ENCODE measurements around the gene PPP4R3A.
"Not testable (repeated sequence)": the region's sequence is repeated elsewhere in the genome, so short reads cannot be mapped to it uniquely, and the experiment has no call there.

PPP4R3A gene

GRCh38 chr14:91477388-91477787, 32.7 kb downstream of the PPP4R3A start:
- peaks cover 45% of the 10 kb centered on the region for H3K4me1 Mint-ChIP-seq
- DNase-seq (no peak), ATAC-seq (no peak)
- H3K27ac Mint-ChIP-seq: peak overlapping the region in 1 of 2 donors; percentile 48
- no peaks in the 10 kb centered on the region for H3K27me3 Mint-ChIP-seq
- no peak overlapping the region for H3K4me3 Mint-ChIP-seq
- no peaks in the 10 kb centered on the region for H3K9me3 Mint-ChIP-seq

GRCh38 chr14:91473046-91473445, 37.1 kb downstream of the PPP4R3A start:
- no peak overlapping the region for H3K4me3 Mint-ChIP-seq
- no peak overlapping the region for H3K27ac Mint-ChIP-seq
- no peaks in the 10 kb centered on the region for H3K27me3 Mint-ChIP-seq
- ATAC-seq (no peak), DNase-seq (no peak)
- peaks cover 24% of the 10 kb centered on the region for H3K4me1 Mint-ChIP-seq
- no peaks in the 10 kb centered on the region for H3K9me3 Mint-ChIP-seq

GRCh38 chr14:91470216-91470615, 39.9 kb downstream of the PPP4R3A start:
- ATAC-seq: peak; percentile 42
- no peak overlapping the region for H3K4me3 Mint-ChIP-seq
- no peaks in the 10 kb centered on the region for H3K27me3 Mint-ChIP-seq
- peaks cover 45% of the 10 kb centered on the region for H3K4me1 Mint-ChIP-seq
- peak overlapping the region in 1 of 2 donors; percentile 61 for H3K27ac Mint-ChIP-seq
- no peaks in the 10 kb centered on the region for H3K9me3 Mint-ChIP-seq
- no peak for DNase-seq

GRCh38 chr14:91466192-91466591, 43.9 kb downstream of the PPP4R3A start:
- no peak for DNase-seq
- H3K4me1 Mint-ChIP-seq: peaks cover 50% of the 10 kb centered on the region
- no peaks in the 10 kb centered on the region for H3K9me3 Mint-ChIP-seq
- H3K27ac Mint-ChIP-seq: peak overlapping the region in 1 of 2 donors; percentile 1
- H3K27me3 Mint-ChIP-seq: no peaks in the 10 kb centered on the region
- no peak overlapping the region for H3K4me3 Mint-ChIP-seq
- ATAC-seq: no peak

- Mint-ChIP-seq H3K9me3 (no peaks in the 10 kb centered on the region), H3K27ac (peak overlapping the region; percentile 67 to 74), H3K4me1 (peaks cover 45% of the 10 kb centered on the region), H3K27me3 (no peaks in the 10 kb centered on the region), H3K4me3 (no peak overlapping the region)
- DNase-seq (no peak), ATAC-seq (peak; percentile 55)
Measured at GRCh38 chr14:91464615-91465205, 45.4 kb downstream of the PPP4R3A start.

GRCh38 chr14:91458612-91459011, 51.5 kb downstream of the PPP4R3A start:
- H3K27ac Mint-ChIP-seq: no peak overlapping the region
- DNase-seq: no peak
- no peaks in the 10 kb centered on the region for H3K9me3 Mint-ChIP-seq
- peaks cover 36% of the 10 kb centered on the region for H3K4me1 Mint-ChIP-seq
- no peak for ATAC-seq
- H3K27me3 Mint-ChIP-seq: no peaks in the 10 kb centered on the region
- no peak overlapping the region for H3K4me3 Mint-ChIP-seq

GRCh38 chr14:91456283-91456682, 53.8 kb downstream of the PPP4R3A start:
- ATAC-seq: no peak
- Mint-ChIP-seq H3K27ac (peak overlapping the region in 1 of 2 donors; percentile 20), H3K27me3 (no peaks in the 10 kb centered on the region)

GRCh38 chr14:91454580-91454979, 55.5 kb downstream of the PPP4R3A start:
- Mint-ChIP-seq H3K27ac (no peak overlapping the region), H3K4me1 (peaks cover 30% of the 10 kb centered on the region), H3K9me3 (no peaks in the 10 kb centered on the region), H3K27me3 (no peaks in the 10 kb centered on the region), H3K4me3 (no peak overlapping the region)
- ATAC-seq: no peak
- no peak for DNase-seq

More at GRCh38 chr14:91456283-91456682, 53.8 kb downstream of the PPP4R3A start:
- no peak for DNase-seq
- H3K4me3 Mint-ChIP-seq: no peak overlapping the region
- peaks cover 30% of the 10 kb centered on the region for H3K4me1 Mint-ChIP-seq
- H3K9me3 Mint-ChIP-seq: no peaks in the 10 kb centered on the region

- Mint-ChIP-seq H3K4me1 (peaks cover 30% of the 10 kb centered on the region), H3K27me3 (no peaks in the 10 kb centered on the region), H3K27ac (no peak overlapping the region), H3K9me3 (no peaks in the 10 kb centered on the region), H3K4me3 (no peak overlapping the region)
- DNase-seq: no peak
- no peak for ATAC-seq
Measured at GRCh38 chr14:91454155-91454554, 56.0 kb downstream of the PPP4R3A start.

- H3K27ac Mint-ChIP-seq: no peak overlapping the region
- no peak overlapping the region for H3K4me3 Mint-ChIP-seq
- H3K9me3 Mint-ChIP-seq: no peaks in the 10 kb centered on the region
- no peaks in the 10 kb centered on the region for H3K27me3 Mint-ChIP-seq
- ATAC-seq (no peak), DNase-seq (no peak)
- H3K4me1 Mint-ChIP-seq: peaks cover 30% of the 10 kb centered on the region
Measured at GRCh38 chr14:91453744-91454143, 56.4 kb downstream of the PPP4R3A start.

GRCh38 chr14:91444335-91445020, 65.6 kb downstream of the PPP4R3A start:
- H3K27ac Mint-ChIP-seq: no peak overlapping the region
- no peak for DNase-seq
- ATAC-seq: no peak
- no peaks in the 10 kb centered on the region for H3K27me3 Mint-ChIP-seq
- H3K4me3 Mint-ChIP-seq: no peak overlapping the region
- H3K9me3 Mint-ChIP-seq: peaks cover 0 to 6% of the 10 kb centered on the region in 2 donors
- no peaks in the 10 kb centered on the region for H3K4me1 Mint-ChIP-seq

GRCh38 chr14:91439345-91439744, 70.8 kb downstream of the PPP4R3A start:
- H3K9me3 Mint-ChIP-seq: peaks cover 6 to 14% of the 10 kb centered on the region in 2 donors
- no peak overlapping the region for H3K27ac Mint-ChIP-seq
- H3K27me3 Mint-ChIP-seq: no peaks in the 10 kb centered on the region
- no peak overlapping the region for H3K4me3 Mint-ChIP-seq
- DNase-seq (no peak), ATAC-seq (no peak)
- H3K4me1 Mint-ChIP-seq: no peaks in the 10 kb centered on the region

- no peak overlapping the region for H3K27ac Mint-ChIP-seq
- ATAC-seq: no peak
- H3K4me3 Mint-ChIP-seq: no peak overlapping the region
- H3K27me3 Mint-ChIP-seq: no peaks in the 10 kb centered on the region
- no peaks in the 10 kb centered on the region for H3K4me1 Mint-ChIP-seq
- no peak for DNase-seq
- peaks cover 6 to 14% of the 10 kb centered on the region in 2 donors for H3K9me3 Mint-ChIP-seq
Measured at GRCh38 chr14:91438845-91439244, 71.3 kb downstream of the PPP4R3A start.

GRCh38 chr14:91436266-91436665, 73.8 kb downstream of the PPP4R3A start:
- not testable (repeated sequence) for H3K27ac Mint-ChIP-seq
- H3K9me3 Mint-ChIP-seq: peaks cover 6 to 14% of the 10 kb centered on the region in 2 donors

GRCh38 chr14:91429385-91429784, 80.7 kb downstream of the PPP4R3A start:
- Mint-ChIP-seq H3K9me3 (no peaks in the 10 kb centered on the region), H3K4me3 (no peak overlapping the region)
- ATAC-seq: no peak

More at GRCh38 chr14:91436266-91436665, 73.8 kb downstream of the PPP4R3A start:
- not testable (repeated sequence) for H3K4me3 Mint-ChIP-seq, H3K27me3 Mint-ChIP-seq, ATAC-seq, H3K4me1 Mint-ChIP-seq, DNase-seq

GRCh38 chr14:91428931-91429330, 81.2 kb downstream of the PPP4R3A start:
- H3K4me3 Mint-ChIP-seq, H3K27ac Mint-ChIP-seq, DNase-seq, H3K9me3 Mint-ChIP-seq, H3K27me3 Mint-ChIP-seq, ATAC-seq: not testable (repeated sequence)
- peaks cover 33% of the 10 kb centered on the region for H3K4me1 Mint-ChIP-seq

More at GRCh38 chr14:91429385-91429784, 80.7 kb downstream of the PPP4R3A start:
- Mint-ChIP-seq H3K27ac (no peak overlapping the region), H3K4me1 (peaks cover 33% of the 10 kb centered on the region), H3K27me3 (no peaks in the 10 kb centered on the region)
- no peak for DNase-seq
